Thymus (tissue), 11 donors: ENCODE data around the gene TRIOBP. TPM values are rescaled to one million over a fixed set of nuclear protein-coding genes. Genes with fewer than 3 reads are reported as not detected.

ENCODE experiments used
- DNase-seq, 9 donors: peaks; one replicate each; pipeline ENCODE4 v3.0.0-alpha.2; 2013; ENCODE audit warnings: low spot score in 9 of 9, low read depth in 6 of 9, missing footprints in 1 of 9
- H3K27ac ChIP-seq, 2 donors: one replicate each; pipeline ENCODE4 v1.5.1; 2013; ENCODE audit warnings: control low read depth in 1 of 2, low read depth in 1 of 2, low read length in 1 of 2, mild to moderate bottlenecking in 1 of 2, moderate library complexity in 1 of 2
- H3K27me3 ChIP-seq, 2 donors: one replicate each; pipeline ENCODE4 v1.5.1; 2013; ENCODE audit warnings: low read length in 1 of 2; ENCODE audit not compliant: control insufficient read depth in 2 of 2, insufficient read depth in 1 of 2
- H3K36me3 ChIP-seq, 2 donors: one replicate each; pipeline ENCODE4 v1.5.1; 2013; ENCODE audit warnings: low read length in 1 of 2, mild to moderate bottlenecking in 1 of 2, moderate library complexity in 1 of 2; ENCODE audit not compliant: control insufficient read depth in 2 of 2, insufficient read depth in 2 of 2
- H3K4me1 ChIP-seq, 2 donors: one replicate each; pipeline ENCODE4 v1.5.1; 2013; ENCODE audit warnings: low read length in 2 of 2; ENCODE audit not compliant: control insufficient read depth in 2 of 2, insufficient read depth in 2 of 2
- H3K4me3 ChIP-seq, 2 donors: one replicate each; pipeline ENCODE4 v1.5.1; 2013; ENCODE audit warnings: low read length in 2 of 2, control low read depth in 1 of 2, mild to moderate bottlenecking in 1 of 2
- H3K9me3 ChIP-seq, 2 donors: one replicate each; pipeline ENCODE4 v1.5.1; 2013; ENCODE audit warnings: low read length in 1 of 2, mild to moderate bottlenecking in 1 of 2; ENCODE audit not compliant: control insufficient read depth in 2 of 2, insufficient read depth in 1 of 2
- WGBS: extraction: QIAGEN DNeasy Blood & Tissue Kit; methylation state at CpG from one replicate; pipeline ENCODE4 v1.1.7; 2013; 5-methylcytosine and 5-hydroxymethylcytosine counted together
- polyA plus RNA-seq: library from polyadenylated mRNA; stranded (reverse); fragments of 200-250 nt; gene quantifications from one replicate; pipeline ENCODE4 v1.2.3, GENCODE V29; 2013
- total RNA-seq: library from RNA; stranded (reverse); fragments of 120-200 nt; gene quantifications from one replicate; pipeline ENCODE4 v1.2.4, GENCODE V29; 2013
- donor health status: healthy.

TRIOBP gene
- total and polyA plus RNA-seq, 2 donors, result 19.5 to 29.8 TPM

DNA sequence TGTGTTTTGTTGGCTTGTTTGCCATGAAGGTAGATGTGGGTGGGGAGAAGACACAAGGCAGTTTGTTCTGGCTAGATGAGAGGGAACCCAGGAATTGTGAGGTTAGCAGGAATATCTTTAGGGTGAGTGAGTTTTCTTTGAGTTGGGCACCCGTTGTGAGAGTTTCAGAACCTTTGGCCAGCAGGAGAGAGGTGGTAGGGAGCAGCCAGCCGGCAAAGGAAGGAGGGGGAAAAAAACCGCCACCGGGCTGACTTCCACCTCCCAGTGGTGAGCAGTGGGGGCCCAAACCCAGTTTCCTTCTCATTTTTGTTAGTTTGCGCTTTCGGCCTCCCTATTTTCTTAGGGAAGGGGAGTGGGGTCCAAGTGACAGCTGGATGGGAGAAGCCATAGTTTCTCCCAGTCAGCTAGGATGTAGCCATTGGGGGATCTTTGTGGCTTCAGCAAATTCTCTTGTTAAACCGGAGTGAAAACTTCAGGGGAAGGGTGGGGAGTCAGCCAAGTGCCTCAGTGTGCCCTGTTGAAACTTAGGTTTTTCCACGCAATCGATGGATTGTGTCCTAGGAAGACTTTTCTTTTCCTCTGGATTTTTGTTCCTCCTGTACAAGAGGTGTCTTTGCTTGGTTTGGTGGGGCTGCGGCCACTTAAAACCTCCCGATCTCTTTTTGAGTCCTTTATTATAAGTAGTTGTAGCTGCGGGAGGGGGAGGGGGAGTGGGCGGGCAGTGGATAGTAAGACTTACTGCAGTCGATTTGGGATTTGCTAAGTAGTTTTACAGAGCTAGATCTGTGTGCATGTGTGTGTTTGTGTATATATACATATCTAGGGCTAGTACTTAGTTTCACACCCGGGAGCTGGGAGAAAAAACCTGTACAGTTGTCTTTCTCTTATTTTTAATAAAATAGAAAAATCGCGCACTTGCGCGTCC, 109.8 kb downstream of the TRIOBP start:
- DNase-seq, result peak in 1 of 9 donors; percentile 44
- Histone ChIP-seq H3K36me3 (peaks cover 0 to 8% of the 10 kb centered on the region in 2 donors), H3K4me3 (peak overlapping the region; percentile 56 to 61), H3K4me1 (peaks cover 20 to 58% of the 10 kb centered on the region in 2 donors), H3K27me3 (peaks cover 8 to 80% of the 10 kb centered on the region in 2 donors), H3K9me3 (peaks cover 1 to 4% of the 10 kb centered on the region in 2 donors), H3K27ac (peak overlapping the region in 1 of 2 donors; percentile 49)
- WGBS, result 2% methylated on average over 19 of the region's 19 CpGs

DNA sequence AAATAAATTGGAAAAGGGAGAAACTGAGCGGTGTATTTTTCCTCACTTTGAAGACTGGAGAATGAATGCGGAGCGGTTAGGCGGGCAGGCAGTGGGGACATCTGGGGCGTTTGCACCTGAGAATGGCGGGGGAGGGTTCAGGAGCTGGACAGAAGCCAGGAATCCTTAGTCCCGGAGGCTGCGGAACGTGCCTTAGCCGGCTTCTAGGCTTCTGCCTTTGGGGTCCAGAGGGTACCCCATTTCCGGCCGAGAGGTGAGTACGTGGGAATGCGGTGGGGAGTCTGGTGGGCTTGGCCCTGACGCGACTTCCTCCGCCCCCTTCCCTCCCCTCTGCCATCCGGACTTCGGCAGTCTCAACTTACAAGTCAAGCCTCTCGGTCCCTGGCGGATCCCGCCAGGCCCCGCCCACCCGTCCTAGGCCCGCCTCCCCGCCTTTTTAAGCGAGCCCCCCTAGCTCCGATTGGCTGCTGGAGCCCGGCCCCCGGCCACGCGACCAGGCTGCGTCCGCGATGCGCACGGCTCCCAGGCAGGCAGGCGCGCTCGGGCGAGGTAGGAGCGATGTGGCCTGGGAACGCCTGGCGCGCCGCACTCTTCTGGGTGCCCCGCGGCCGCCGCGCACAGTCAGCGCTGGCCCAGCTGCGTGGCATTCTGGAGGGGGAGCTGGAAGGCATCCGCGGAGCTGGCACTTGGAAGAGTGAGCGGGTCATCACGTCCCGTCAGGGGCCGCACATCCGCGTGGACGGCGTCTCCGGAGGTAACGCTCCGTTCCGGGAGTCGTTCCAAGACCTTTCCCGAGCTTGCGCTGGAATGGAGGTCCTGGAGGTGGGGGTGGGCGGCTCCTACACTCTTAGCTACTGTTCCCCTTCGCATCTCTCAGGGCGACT, 110.8 kb downstream of the TRIOBP start, which contains the start of gene GCAT:
Gene GCAT (plus strand): TSS at position 525 of the 884 bp plus-strand sequence. CDS start 34 bp downstream, at position 559.
- H3K27me3 ChIP-seq, result peaks cover 8 to 71% of the 10 kb centered on the region in 2 donors
- H3K4me1 ChIP-seq, result peaks cover 20 to 50% of the 10 kb centered on the region in 2 donors
- peaks cover 0 to 8% of the 10 kb centered on the region in 2 donors for H3K36me3 ChIP-seq
- DNase-seq, result peak; percentile 74 to 96 (median 89)
- peak within 1 kb of the TSS; percentile 56 to 61 for H3K4me3 ChIP-seq
- H3K27ac ChIP-seq, result peak within 1 kb of the TSS; percentile 36 to 49
- under 1% methylated on average over 73 of the region's 73 CpGs for WGBS
- peaks cover 0 to 4% of the 10 kb centered on the region in 2 donors for H3K9me3 ChIP-seq

DNA sequence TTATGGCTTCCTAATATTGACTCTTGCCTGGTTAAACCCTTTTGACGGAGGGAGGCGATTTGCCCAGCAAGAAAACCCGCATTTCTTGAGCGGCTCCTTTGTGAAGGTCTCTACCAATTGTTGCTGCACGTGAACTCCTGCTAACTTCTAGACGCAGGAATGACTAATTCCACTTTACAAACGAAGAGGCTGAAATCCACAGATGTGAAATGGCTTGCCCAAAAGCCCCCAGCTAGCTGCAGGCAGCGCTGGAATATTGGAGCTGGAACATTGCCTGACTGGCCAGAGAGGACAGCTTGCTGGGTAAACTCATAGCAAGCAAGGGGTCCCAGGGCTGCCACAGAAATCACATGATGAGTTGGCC, 111.4 kb downstream of the TRIOBP start:
- Histone ChIP-seq H3K9me3 (peaks cover 0 to 4% of the 10 kb centered on the region in 2 donors), H3K27me3 (peaks cover 4 to 64% of the 10 kb centered on the region in 2 donors), H3K4me1 (peaks cover 16 to 45% of the 10 kb centered on the region in 2 donors), H3K4me3 (peak overlapping the region; percentile 54 to 61), H3K27ac (no peak overlapping the region), H3K36me3 (peaks cover 0 to 8% of the 10 kb centered on the region in 2 donors)
- 8% methylated on average over 8 of the region's 8 CpGs for WGBS
- no peak for DNase-seq

DNA sequence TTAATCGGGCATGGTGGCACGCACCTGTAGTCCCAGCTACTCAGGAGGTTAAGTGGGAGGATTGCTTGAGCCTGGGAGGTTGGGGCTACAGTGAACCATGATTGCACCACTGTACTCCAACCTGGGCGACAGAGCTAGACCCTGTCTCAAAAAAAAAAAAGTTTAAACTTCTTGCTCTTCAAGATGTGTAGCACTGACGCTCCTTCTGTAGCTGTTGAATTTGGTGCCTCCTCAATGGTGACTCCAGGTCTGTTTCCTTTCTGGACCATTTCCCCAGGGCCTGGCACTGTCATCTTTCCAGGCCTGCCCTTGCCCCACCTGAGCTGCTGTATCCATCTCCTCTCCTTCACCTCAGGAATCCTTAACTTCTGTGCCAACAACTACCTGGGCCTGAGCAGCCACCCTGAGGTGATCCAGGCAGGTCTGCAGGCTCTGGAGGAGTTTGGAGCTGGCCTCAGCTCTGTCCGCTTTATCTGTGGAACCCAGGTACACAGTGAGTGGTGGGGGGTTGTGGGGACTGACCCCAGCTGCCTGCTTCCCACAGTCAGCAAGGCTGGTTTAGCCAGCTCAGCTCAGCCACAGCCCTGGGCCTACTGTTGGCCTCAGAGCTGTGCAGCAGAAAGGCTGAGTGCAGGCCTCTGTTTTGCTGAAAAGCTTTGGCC, 113.0 kb downstream of the TRIOBP start:
- Histone ChIP-seq H3K27me3 (peaks cover 0 to 49% of the 10 kb centered on the region in 2 donors), H3K4me1 (peaks cover 11 to 34% of the 10 kb centered on the region in 2 donors), H3K27ac (no peak overlapping the region), H3K4me3 (no peak overlapping the region), H3K36me3 (peaks cover 0 to 16% of the 10 kb centered on the region in 2 donors), H3K9me3 (peaks cover 0 to 4% of the 10 kb centered on the region in 2 donors)
- 97% methylated on average over 5 of the region's 5 CpGs for WGBS
- DNase-seq, result no peak

DNA sequence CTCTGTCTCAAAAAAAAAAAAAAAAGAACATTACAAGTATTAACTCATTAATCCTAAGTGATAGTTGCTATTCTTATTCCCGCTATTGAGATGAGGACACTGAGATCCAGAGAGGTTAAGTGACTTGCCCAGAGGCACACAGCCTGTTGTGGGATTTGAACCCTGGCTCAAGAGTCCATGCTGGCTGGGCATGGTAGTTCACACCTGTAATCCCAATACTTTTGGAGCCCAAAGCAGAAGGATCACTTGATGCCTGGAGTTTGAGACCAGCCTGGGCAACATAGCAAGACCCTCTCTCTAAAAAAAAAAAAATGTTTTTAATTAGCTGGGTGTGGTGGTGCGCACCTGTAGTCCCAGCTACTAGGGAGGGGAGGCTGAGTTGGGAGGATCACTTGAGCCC, 115.0 kb downstream of the TRIOBP start:
- peaks cover 0 to 20% of the 10 kb centered on the region in 2 donors for H3K36me3 ChIP-seq
- no peak for DNase-seq
- no peaks in the 10 kb centered on the region for H3K9me3 ChIP-seq
- WGBS, result 100% methylated on average over 2 of the region's 2 CpGs
- H3K27me3 ChIP-seq, result peaks cover 0 to 28% of the 10 kb centered on the region in 2 donors
- peaks cover 5 to 15% of the 10 kb centered on the region in 2 donors for H3K4me1 ChIP-seq
- H3K27ac ChIP-seq, result no peak overlapping the region
- H3K4me3 ChIP-seq, result no peak overlapping the region

DNA sequence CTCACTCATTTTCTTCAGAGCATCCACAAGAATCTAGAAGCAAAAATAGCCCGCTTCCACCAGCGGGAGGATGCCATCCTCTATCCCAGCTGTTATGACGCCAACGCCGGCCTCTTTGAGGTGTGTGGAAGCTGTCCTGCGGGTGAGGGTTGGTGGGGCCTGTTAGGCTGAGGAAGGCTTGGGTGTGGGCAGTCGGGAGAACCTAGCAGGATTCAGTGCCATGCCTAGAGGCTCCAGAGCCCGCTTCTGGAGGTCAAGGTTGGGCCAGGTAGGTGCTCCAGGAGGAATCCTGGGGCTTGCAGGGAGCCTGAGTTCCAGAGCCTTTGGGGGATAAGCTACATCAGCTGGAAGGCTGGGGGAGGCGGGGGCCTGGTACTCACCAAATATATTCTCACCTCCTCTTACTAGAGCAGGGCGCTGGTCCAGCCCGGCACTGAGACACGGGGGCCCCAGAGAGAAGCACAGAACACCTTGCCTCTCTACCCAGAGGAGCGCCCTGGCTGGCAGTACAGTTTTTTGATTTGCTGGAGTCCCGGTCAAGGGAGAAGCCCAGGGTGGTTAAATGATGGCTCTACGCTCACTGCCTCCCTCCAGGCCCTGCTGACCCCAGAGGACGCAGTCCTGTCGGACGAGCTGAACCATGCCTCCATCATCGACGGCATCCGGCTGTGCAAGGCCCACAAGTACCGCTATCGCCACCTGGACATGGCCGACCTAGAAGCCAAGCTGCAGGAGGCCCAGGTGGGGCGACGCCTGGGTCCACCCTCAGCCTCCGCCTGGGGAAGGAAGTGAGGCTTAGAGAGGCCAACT, 116.2 kb downstream of the TRIOBP start:
- peaks cover 0 to 20% of the 10 kb centered on the region in 2 donors for H3K36me3 ChIP-seq
- H3K27ac ChIP-seq, result no peak overlapping the region
- WGBS, result 98% methylated on average over 27 of the region's 27 CpGs
- H3K27me3 ChIP-seq, result peaks cover 4 to 24% of the 10 kb centered on the region in 2 donors
- no peak overlapping the region for H3K4me3 ChIP-seq
- peaks cover 8 to 12% of the 10 kb centered on the region in 2 donors for H3K4me1 ChIP-seq
- DNase-seq, result no peak
- H3K9me3 ChIP-seq, result no peaks in the 10 kb centered on the region

DNA sequence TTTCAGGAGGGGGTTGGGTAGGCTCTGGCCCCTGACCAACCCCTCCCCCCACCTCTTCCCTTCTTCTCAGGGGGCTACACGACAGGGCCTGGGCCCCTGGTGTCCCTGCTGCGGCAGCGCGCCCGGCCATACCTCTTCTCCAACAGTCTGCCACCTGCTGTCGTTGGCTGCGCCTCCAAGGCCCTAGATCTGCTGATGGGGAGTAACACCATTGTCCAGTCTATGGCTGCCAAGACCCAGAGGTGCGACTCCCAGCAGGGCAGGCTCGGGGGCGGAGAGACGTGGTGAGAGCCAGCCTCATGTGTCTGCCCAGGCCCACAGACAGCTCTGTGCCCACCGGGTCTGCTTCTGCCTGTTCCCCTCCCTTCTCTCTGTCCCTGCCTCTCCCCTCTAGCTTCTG, 118.7 kb downstream of the TRIOBP start:
- H3K9me3 ChIP-seq, result no peaks in the 10 kb centered on the region
- H3K4me1 ChIP-seq, result peaks cover 6 to 14% of the 10 kb centered on the region in 2 donors
- WGBS, result 94% methylated on average over 12 of the region's 12 CpGs

More for the DNA sequence above, 118.7 kb downstream of the TRIOBP start:
- Histone ChIP-seq H3K27me3 (peaks cover 26 to 33% of the 10 kb centered on the region in 2 donors), H3K4me3 (no peak overlapping the region), H3K27ac (no peak overlapping the region), H3K36me3 (peaks cover 0 to 16% of the 10 kb centered on the region in 2 donors)
- DNase-seq, result no peak
